SU-DHL-6 (cell line): Measurements from ENCODE around the gene KRTAP4-12.
"Not testable (repeated sequence)": the region's sequence is repeated elsewhere in the genome, so short reads cannot be mapped to it uniquely, and the experiment has no call there.

Source experiments
- H2AFZ ChIP-seq: fragments of 200-600 bp; sonication (generic); 2 replicates; pipeline ENCODE4 v1.6.1; 2014; ENCODE audit warnings: low read depth, mild to moderate bottlenecking, moderate library complexity, mixed read lengths, antibody characterized with exemption, low read length; ENCODE audit not compliant: severe bottlenecking
- H3F3A ChIP-seq: fragments of 200-600 bp; shearing (Covaris generic); 2 replicates; pipeline ENCODE4 v1.6.0; 2016; ENCODE audit warnings: antibody characterized with exemption, mild to moderate bottlenecking; ENCODE audit not compliant: insufficient read depth
- H3K27ac ChIP-seq: fragments of 200-600 bp; sonication (generic); 2 replicates; pipeline ENCODE4 v1.5.1; 2016; ENCODE audit warnings: low read depth, mild to moderate bottlenecking, low read length, moderate library complexity, mixed read lengths
- H3K27me3 ChIP-seq: fragments of 200-600 bp; sonication (generic), shearing (Covaris generic); 2 replicates; pipeline ENCODE4 v1.6.0; 2014; ENCODE audit warnings: mild to moderate bottlenecking, low read length
- H3K36me3 ChIP-seq: fragments of 200-600 bp; sonication (generic); 2 replicates; pipeline ENCODE4 v1.6.1; 2014; ENCODE audit warnings: mild to moderate bottlenecking, low read length, mixed read lengths
- H3K4me2 ChIP-seq: fragments of 300-600, 200-600 bp; shearing (Covaris generic), sonication (generic); 2 replicates; pipeline ENCODE4 v1.6.0; 2014; ENCODE audit warnings: low read length, low read depth, mild to moderate bottlenecking; ENCODE audit not compliant: poor library complexity, severe bottlenecking
- H3K4me3 ChIP-seq: fragments of 200-600 bp; sonication (generic); 2 replicates; pipeline ENCODE4 v1.5.1; 2014; ENCODE audit warnings: antibody characterized with exemption, low read length, mild to moderate bottlenecking, mixed read lengths; ENCODE audit not compliant: insufficient read depth, poor library complexity, severe bottlenecking
- H3K79me2 ChIP-seq: fragments of 200-600 bp; sonication (generic); 2 replicates; pipeline ENCODE4 v1.6.1; 2014; ENCODE audit warnings: mild to moderate bottlenecking, low read length, moderate library complexity; ENCODE audit not compliant: insufficient read depth
- H3K9ac ChIP-seq: fragments of 200-600 bp; sonication (generic); 2 replicates; pipeline ENCODE4 v1.7.0; 2014; ENCODE audit warnings: mild to moderate bottlenecking, low read length
- H3K9me2 ChIP-seq: fragments of 200-600 bp; sonication (generic); replicated peaks from 2 replicates; pipeline ENCODE4 v1.6.1; 2014; ENCODE audit warnings: low read length; ENCODE audit not compliant: insufficient read depth
- H3K9me3 ChIP-seq: fragments of 200-600 bp; sonication (generic); 2 replicates; pipeline ENCODE4 v1.6.1; 2014; ENCODE audit warnings: low read length, mixed read lengths; ENCODE audit not compliant: insufficient read depth
- H4K20me1 ChIP-seq: fragments of 200-600 bp; sonication (generic); 2 replicates; pipeline ENCODE4 v1.6.1; 2014; ENCODE audit warnings: low read depth, mild to moderate bottlenecking, antibody characterized with exemption, low read length, moderate library complexity, mixed read lengths
- EZH2phosphoT487 ChIP-seq: fragments of 200-600 bp; sonication (generic), shearing (Covaris generic); conservative IDR thresholded peaks from 2 replicates; pipeline ENCODE4 v1.6.1; 2018; ENCODE audit warnings: mild to moderate bottlenecking, antibody characterized with exemption, low read length, moderate library complexity, mixed read lengths
- TF ChIP-seq, protein P1 (sequence below): fragments of 200-600 bp; sonication (generic); IDR thresholded peaks from one replicate; pipeline ENCODE4 v1.5.1; 2017; ENCODE audit warnings: antibody characterized with exemption, mild to moderate bottlenecking, low read length, moderate library complexity; ENCODE audit not compliant: insufficient read depth, poor library complexity, severe bottlenecking

The KRTAP4-12 gene

DNA sequence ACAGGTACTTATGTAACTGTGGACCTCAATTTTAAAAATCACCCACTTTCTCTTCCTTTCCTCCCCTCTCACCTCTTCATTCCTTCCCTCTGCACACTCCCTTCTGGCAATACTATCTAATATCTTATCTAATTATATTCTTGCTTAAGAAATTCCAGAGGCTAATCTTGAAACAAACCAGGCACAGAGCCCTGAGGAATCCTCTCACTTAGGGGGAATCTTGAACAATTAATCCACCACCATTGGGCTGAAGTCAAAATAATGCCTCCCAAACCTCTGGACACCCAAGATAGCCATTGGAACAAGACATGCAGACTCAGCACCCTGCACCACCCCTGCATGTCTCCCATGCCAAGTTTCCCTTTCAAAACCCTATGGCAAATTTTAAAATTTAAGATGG lies 17.4 kb upstream of the KRTAP4-12 start:
- no peaks in the 10 kb centered on the region for H3F3A ChIP-seq
- H3K79me2 ChIP-seq = no peaks in the 10 kb centered on the region
- no peaks in the 10 kb centered on the region for H4K20me1 ChIP-seq
- H2AFZ ChIP-seq = no peak overlapping the region
- H3K4me2 ChIP-seq = no peak overlapping the region
- TF ChIP-seq, protein P1, sequence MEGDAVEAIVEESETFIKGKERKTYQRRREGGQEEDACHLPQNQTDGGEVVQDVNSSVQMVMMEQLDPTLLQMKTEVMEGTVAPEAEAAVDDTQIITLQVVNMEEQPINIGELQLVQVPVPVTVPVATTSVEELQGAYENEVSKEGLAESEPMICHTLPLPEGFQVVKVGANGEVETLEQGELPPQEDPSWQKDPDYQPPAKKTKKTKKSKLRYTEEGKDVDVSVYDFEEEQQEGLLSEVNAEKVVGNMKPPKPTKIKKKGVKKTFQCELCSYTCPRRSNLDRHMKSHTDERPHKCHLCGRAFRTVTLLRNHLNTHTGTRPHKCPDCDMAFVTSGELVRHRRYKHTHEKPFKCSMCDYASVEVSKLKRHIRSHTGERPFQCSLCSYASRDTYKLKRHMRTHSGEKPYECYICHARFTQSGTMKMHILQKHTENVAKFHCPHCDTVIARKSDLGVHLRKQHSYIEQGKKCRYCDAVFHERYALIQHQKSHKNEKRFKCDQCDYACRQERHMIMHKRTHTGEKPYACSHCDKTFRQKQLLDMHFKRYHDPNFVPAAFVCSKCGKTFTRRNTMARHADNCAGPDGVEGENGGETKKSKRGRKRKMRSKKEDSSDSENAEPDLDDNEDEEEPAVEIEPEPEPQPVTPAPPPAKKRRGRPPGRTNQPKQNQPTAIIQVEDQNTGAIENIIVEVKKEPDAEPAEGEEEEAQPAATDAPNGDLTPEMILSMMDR = no peak
- TF ChIP-seq EZH2phosphoT487 = no peak
- peaks cover 17% of the 10 kb centered on the region for H3K9me3 ChIP-seq
- no peaks in the 10 kb centered on the region for H3K36me3 ChIP-seq
- no peak overlapping the region for H3K9ac ChIP-seq
- no peak overlapping the region for H3K27ac ChIP-seq
- no peaks in the 10 kb centered on the region for H3K27me3 ChIP-seq
- no peaks in the 10 kb centered on the region for H3K9me2 ChIP-seq
- H3K4me3 ChIP-seq = no peak overlapping the region

DNA sequence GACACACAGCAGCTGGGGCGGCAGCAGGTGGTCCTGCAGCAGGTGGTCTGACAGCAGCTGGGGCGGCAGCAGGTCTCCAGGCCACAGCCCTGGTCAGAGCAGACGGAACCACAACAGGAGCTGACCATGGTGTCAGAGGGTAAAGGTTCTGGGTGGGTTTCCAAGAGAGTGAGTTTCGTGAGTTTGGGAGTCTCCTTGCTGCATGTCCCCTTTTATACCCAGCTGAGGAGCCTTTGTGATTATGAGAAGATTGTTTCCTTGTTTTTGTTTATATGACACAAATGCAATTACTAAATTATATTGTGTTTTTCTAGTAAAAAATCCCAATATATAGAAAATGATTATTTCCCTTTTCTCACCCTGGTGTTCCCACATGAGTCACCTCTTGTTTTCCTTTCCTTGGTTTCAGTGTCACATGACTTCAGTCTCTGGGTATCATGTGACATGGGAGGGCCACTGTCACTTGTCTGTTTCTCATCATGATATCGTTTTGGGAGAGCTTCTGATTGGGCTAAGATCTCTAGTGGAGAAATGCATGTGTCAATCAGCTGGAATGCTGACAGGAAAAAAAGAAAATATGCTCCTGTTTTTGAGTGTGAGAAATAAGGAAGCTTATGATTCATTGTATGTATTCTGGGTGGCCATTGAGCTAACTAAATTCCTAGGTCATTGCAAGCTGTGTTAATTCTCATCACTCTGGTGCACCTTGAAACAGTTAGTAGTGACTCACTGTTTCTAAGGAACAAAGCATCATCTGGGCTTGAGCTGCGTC lies 16.6 kb upstream of the KRTAP4-12 start, which contains the start of gene KRTAP4-6:
TSS of gene KRTAP4-6 (minus strand) at position 185 of the 772 bp plus-strand sequence. CDS start at position 128, 57 bp downstream.
- TF ChIP-seq EZH2phosphoT487 = no peak
- TF ChIP-seq, protein P1 = no peak
- Histone ChIP-seq H3K27me3 (no peaks in the 10 kb centered on the region), H3K27ac (no peak within 1 kb of the TSS), H3K79me2 (no peaks in the 10 kb centered on the region), H3K4me3 (no peak within 1 kb of the TSS), H3K36me3 (no peaks in the 10 kb centered on the region), H2AFZ (no peak within 1 kb of the TSS), H3K9me3 (peaks cover 17% of the 10 kb centered on the region), H4K20me1 (no peaks in the 10 kb centered on the region), H3K4me2 (no peak within 1 kb of the TSS), H3K9ac (no peak within 1 kb of the TSS), H3K9me2 (no peaks in the 10 kb centered on the region), H3F3A (no peaks in the 10 kb centered on the region)

DNA sequence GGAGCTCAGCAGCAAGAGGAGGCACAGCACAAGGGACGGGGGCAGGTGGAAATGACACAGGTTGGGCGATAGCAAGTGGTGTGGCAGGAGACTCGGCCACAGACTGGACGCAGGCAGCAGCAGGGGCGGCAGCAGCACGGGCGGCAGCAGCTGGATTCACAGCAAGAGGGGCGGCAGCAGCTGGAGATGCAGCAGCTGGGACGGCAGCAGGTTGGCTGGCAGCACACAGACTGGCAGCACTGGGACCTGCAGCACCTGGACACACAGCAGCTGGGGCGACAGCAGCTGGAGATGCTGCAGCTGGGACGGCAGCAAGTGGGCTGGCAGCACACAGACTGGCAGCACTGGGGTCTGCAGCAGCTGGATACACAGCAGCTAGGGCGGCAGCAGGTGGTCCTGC lies 15.9 kb upstream of the KRTAP4-12 start:
- peaks cover 17% of the 10 kb centered on the region for H3K9me3 ChIP-seq
- H3K36me3 ChIP-seq, H3K9ac ChIP-seq, H3K4me2 ChIP-seq, H3K4me3 ChIP-seq, H3K27me3 ChIP-seq, H3K27ac ChIP-seq, H4K20me1 ChIP-seq, H2AFZ ChIP-seq, H3K79me2 ChIP-seq, H3K9me2 ChIP-seq, H3F3A ChIP-seq: not testable (repeated sequence)
